ENCODE measurements around the gene M1AP.
"Not testable (repeated sequence)": the region's sequence is repeated elsewhere in the genome, so short reads cannot be mapped to it uniquely, and the experiment has no call there.

Gene M1AP

GRCh38 chr2:74566076-74566753, 81.9 kb downstream of the M1AP start:
- no peak for DNase-seq (ENCODE audit: low read depth in 2 of 2)

DNA sequence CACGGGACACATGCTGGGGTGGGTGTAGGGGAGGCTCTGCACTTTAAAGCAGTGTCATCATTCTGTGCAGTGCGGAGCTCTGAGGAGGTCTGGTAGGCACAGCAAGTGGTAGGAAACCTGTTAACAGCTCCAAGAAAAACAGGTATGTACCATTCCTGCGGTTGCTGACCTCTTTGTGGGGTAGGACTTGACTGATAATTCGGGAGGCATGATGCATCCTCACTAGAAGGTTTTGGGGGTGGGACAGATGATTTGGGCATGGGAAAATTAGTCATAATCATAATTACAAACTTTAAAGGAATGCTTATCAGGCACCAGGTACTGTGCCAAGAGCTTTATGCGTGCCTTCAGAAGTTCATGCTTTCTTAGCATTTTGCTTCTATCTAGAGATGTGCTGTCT, 83.9 kb downstream of the M1AP start:
- DNase-seq (ENCODE audit: low read depth in 2 of 2), result no peak

GRCh38 chr2:74562126-74562775, 85.9 kb downstream of the M1AP start:
- DNase-seq (ENCODE audit: low read depth in 2 of 2), result no peak

GRCh38 chr2:74561022-74561421, 87.1 kb downstream of the M1AP start:
- DNase-seq (ENCODE audit: low read depth in 2 of 2), result not testable (repeated sequence)

GRCh38 chr2:74560591-74560990, 87.5 kb downstream of the M1AP start:
- DNase-seq (ENCODE audit: low read depth in 2 of 2), result no peak

- DNase-seq (ENCODE audit: low read depth in 2 of 2), result no peak
These were observed 88.2 kb downstream of the M1AP start for GRCh38 chr2:74559912-74560311.

DNA sequence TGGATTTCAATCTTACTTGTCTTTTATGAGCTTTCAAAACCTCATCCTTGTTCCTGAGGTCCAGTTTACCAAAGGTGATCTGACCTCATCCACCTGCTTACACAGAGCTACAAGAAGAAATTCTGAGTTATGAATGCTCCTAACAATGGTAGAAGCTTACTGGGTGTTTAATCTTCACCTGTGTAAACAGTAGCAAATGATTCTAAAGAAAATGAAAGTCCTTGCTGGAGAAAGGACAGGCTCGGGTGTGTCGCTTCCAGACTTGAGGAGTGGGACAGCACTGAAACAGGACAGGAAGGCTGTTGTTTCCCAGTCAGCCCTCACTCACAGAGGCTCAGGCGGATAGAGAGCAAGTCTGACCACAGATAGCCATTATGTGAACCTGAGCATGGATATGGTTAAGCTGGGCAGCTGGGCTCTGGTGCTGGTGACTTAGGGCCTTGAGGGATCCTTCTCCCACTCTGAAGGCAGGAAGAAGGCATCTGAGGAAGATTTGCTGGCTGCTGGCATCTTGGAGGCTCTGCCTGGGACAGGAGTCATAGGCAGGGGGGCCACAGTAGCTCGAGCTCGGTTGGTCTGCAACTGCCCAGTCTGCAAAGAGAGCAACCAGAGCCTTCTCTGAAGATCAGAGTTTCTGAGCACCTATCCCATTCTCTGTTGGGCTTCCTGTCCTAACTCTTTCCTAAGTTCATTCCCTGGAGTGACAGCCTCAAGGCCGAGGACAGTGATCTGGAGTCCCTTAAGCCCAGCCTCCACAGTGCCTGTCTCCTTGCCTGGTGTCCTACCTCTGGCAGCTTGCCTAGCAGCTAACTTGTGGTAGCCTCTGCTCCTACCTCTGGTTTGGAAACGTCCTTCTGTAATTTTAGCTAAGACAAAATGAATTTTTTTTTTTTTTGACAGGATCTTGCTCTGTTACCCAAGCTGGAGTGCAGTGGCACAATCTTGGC, 89.6 kb downstream of the M1AP start:
- DNase-seq (ENCODE audit: low read depth in 2 of 2), result no peak

DNA sequence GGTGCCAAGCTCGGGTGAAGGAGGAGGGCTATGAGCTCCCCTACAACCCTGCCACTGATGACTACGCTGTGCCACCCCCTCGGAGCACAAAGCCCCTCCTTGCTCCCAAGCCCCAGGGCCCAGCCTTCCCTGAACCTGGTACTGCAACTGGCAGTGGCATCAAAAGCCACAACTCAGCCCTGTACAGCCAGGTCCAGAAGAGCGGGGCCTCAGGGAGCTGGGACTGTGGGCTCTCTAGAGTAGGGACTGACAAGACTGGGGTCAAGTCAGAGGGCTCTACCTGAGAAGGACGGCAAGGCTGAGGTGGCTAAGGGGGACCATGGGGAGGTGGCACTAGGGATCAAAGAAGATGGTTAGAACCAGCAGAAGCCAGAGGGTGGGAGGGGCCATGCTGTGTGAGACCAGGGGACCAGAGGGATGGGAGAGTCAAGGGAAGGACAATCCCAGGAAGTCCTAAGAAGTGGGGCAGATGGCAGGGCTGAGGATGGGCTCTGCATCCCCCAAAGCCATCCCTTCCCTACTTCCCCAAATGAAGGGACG, 91.2 kb downstream of the M1AP start:
- no peak for DNase-seq (ENCODE audit: low read depth in 2 of 2)

DNA sequence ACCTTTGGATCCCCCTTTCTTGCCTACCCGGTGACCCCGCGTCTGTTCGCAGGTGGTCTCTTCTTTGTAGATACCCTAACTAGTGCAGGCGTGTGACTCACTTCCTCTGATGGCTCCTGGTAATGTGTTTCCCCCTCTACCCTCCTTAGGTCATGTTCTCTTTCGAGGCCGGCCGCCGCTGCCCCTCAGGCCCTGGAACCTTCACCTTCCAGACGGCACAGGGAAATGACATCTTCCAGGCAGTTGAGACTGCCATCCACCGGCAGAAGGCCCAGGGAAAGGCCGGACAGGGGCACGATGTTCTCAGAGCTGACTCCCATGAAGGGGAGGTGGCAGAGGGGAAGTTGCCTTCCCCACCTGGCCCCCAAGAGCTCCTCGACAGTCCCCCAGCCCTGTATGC, 92.0 kb downstream of the M1AP start:
- DNase-seq (ENCODE audit: low read depth in 2 of 2), result no peak

DNA sequence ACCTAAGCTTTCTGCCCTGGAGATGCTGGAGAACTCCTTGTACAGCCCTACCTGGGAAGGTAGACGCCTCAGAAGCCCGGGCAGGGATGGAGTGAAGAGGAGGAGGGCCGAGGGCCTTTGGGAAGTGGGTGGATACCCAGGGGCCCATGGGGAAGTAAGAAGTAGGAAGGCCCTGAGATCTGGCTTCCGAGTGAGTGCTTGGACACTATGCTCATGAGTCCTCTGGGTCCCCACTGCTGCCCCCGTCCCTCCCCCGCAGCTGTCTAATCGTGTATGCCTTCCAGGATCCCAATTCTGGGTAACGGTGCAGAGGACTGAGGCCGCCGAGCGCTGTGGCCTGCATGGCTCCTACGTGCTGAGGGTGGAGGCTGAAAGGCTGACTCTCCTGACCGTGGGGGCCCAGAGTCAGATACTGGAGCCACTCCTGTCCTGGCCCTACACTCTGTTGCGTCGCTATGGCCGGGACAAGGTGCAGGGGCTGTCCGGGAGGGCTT, 92.5 kb downstream of the M1AP start:
- DNase-seq (ENCODE audit: low read depth in 2 of 2), result no peak

DNA sequence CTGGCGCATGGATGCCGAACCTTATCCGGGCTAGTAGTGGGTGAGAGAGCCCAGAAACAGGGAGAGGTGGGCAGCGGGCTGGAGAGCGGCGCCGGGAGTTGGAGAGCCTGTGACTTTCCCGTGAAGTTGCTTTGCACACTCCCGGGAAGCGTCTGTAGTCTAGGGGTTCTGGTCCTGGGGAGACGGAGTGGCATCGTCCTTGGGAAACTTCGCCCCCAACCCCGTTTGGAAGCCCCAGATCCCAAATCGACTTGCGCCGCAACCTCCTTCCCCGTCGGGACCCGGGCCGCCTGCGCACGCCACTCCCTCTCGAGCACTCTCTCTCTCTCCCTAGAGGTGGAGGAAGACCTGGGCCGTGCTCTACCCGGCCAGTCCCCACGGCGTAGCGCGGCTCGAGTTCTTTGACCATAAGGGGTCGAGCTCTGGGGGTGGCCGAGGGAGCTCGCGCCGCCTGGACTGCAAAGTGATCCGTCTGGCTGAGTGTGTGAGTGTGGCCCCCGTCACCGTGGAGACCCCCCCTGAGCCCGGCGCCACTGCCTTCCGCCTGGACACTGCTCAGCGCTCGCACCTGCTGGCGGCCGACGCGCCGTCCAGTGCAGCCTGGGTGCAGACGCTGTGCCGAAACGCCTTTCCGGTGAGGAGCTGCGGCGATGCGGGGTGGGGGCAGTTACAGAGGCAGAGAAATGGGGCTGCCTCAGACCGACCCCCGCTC, 93.2 kb downstream of the M1AP start:
- peak; percentile 27 to 30 for DNase-seq (ENCODE audit: low read depth in 2 of 2)

- peak; percentile 75 to 80 for DNase-seq (ENCODE audit: low read depth in 2 of 2)
These were observed 94.0 kb downstream of the M1AP start, which contains the start of the genes DOK1 and LOXL3 for GRCh38 chr2:74553892-74554819. TSS of gene DOK1 (plus strand) at chr2:74554720. CDS start at chr2:74554755, 35 bp downstream. TSS of gene LOXL3 (minus strand) at chr2:74553942. CDS start at chr2:74552634, 1,308 bp downstream.

DNA sequence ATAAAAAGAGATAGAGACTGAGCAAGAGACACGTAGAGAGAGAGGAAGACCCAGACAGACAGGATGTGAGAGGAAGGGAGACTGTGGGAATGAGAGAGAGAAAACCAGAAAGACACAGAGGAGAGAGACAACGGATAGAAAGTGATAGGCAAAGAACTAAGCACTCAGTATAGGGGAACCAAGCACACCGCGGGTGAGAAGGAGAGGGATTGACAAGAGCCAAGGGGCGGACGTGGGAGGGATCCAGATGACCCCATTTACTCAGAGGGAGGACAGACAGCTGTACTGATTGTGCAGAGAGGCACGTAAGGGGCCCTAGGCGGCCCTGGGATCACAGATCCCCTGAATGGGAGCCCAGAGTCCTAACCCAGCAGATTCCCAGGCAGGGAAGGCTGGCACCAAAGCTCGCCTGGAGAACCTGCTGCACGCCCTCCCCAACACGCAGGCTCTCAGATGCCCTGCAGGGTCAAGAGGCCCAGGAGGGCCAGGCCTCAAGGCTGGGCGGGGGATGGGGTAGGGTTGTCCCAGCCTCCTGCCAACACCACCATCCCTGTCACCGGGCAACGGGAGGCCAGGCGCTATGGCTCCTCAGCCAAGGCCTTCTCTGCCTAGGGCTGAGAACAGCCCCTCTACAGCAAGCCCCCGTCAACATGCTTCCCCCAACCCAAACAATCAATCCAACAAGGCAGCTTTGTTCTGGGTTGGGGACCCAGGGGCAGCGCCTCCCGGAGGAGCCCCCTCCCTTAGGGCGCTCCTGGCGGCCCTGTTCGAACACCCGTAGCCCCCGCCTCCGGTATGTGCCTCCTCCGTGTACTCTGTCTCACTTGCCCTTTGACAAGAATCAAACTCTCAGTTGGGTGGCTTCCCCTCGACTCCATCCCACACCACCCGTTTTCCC, 95.0 kb downstream of the M1AP start:
- DNase-seq (ENCODE audit: low read depth in 2 of 2), result no peak

GRCh38 chr2:74551942-74552913, 95.9 kb downstream of the M1AP start:
- DNase-seq (ENCODE audit: low read depth in 2 of 2), result no peak

DNA sequence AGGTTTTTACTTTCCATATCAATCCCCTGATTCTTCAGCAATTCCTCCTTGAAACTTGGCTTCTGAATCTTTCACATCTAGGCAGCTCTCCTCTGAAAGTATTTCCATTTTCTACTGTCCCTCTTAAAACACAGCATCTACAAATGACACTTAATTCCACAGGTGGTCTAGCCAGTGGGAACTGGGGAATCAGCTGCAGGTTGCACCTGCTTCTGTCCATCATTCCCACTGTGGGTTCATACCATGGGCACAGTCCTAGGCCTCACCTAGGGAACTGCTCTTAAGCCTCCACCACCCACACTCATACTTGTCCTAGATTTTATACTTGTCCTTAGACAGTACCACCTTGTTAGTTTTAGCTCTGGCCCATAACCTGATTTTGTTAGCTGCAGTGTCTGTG, 96.6 kb downstream of the M1AP start:
- DNase-seq (ENCODE audit: low read depth in 2 of 2), result no peak

GRCh38 chr2:74550231-74550630, 97.9 kb downstream of the M1AP start:
- DNase-seq (ENCODE audit: low read depth in 2 of 2), result no peak

DNA sequence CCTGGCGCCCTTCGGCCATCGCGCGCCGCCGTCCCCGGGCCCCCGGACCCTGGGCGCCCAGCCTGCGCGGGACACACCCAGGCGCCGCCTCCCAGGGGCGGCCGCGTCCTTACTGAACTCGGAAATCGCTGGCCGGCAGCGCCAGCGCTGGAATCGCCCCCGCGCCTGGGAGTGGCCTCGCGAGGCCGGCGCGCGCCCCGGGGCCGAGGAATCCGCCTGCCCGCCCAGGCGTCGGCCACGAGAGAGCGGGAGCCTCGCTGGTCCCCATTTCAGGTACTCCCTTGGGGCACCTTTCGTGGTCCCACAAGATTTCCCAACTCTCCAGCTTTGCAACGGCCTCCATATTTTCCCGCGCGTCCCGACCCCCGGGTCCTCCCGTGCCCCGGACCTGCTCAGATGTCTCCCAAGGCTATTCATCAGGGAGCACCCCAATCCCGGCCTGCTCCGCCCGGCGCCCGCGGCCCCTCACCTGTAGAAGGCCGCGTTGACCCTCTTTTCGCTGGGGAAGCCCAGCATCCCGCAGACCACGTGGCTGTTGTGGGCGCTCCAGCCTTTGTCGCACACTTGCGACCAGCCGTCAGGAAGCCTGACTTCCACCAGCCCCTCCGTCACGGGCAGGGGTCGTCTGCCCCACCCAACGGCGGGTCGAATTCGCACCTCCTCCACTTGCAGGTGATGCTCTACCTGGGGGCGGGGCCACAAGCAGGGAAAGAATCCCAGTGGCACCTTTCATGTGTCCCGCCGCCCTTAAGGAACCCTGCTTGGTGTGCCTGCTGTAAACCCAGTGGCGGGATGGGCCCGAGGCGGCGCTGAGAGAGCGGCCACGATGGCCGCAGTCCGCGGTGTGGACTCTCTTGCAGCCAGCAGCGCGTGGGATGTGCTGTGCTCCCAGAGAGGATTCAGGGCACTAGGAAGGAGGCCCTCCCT, 99.0 kb downstream of the M1AP start:
- DNase-seq (ENCODE audit: low read depth in 2 of 2), result no peak
